ENCODE measurements around the gene AIP. TPM values are rescaled to one million over a fixed set of nuclear protein-coding genes. Genes with fewer than 3 reads are reported as not detected.

Gene AIP
- total and polyA plus RNA-seq, 10 donors, result 72.2 to 146 (median 92.6) TPM

DNA sequence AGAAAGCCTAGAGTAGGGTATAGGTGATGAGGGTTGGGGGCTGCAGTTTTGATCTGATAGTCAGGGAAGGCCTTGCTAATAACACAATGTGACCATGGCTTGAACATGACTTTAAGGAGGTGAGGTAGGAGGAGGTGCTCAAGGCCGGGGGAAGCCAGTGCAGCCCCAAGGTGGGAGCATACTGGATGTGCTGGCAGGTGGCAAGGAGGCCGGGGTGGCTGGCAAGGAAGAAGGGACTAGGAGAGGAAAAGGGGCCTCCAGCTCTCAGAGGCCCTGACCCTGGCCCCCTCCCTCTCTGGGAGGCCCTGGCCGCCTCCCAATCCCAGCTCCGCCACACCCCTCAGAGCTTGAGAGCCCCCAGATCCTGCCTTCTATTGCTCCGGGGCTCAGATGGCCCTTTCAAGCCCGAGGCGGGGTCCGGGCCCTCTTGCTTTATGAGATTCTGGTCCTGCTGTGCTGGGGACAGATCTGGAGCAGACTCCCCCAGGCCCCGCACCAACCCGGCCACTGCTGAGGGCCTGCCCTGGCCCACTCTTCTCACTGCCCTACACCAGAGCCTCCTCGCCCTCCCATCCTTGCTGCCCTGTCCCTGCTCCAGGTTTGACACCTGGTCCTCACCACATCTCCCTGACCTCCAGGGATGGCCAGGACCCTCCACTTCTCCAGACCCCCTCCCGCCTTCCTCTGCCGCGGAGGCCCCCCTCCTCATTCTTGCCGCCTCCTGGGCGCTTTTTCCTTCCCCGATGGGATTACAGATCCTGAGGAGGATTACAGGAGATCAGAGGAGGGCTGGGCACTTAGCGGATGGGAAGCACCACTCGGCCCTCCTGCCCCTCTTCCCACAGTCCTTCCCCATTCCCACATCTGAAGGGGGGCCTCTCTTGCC lies 20.5 kb downstream of the AIP start:
- Histone ChIP-seq H3K27me3 (replicated peaks in 1 of 7) (peaks cover 0 to 23% (median 0%) of the 10 kb centered on the region in 7 donors), H3K27ac (peak overlapping the region in 3 of 8 donors; percentile 98 to 99 (median 99)), H3K4me1 (peaks cover 27 to 77% (median 55%) of the 10 kb centered on the region in 6 donors), H3K4me3 (peak overlapping the region; percentile 67 to 97 (median 87)), H3K36me3 (peaks cover 0 to 62% (median 29%) of the 10 kb centered on the region in 6 donors), H3K9me3 (no peaks in the 10 kb centered on the region)
- DNase-seq, result no peak
- TF ChIP-seq, protein P1, sequence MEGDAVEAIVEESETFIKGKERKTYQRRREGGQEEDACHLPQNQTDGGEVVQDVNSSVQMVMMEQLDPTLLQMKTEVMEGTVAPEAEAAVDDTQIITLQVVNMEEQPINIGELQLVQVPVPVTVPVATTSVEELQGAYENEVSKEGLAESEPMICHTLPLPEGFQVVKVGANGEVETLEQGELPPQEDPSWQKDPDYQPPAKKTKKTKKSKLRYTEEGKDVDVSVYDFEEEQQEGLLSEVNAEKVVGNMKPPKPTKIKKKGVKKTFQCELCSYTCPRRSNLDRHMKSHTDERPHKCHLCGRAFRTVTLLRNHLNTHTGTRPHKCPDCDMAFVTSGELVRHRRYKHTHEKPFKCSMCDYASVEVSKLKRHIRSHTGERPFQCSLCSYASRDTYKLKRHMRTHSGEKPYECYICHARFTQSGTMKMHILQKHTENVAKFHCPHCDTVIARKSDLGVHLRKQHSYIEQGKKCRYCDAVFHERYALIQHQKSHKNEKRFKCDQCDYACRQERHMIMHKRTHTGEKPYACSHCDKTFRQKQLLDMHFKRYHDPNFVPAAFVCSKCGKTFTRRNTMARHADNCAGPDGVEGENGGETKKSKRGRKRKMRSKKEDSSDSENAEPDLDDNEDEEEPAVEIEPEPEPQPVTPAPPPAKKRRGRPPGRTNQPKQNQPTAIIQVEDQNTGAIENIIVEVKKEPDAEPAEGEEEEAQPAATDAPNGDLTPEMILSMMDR (IDR thresholded peaks at IDR 0.05 in 8 of 11, conservative IDR thresholded peaks at IDR 0.05 in 3 of 11), result no peak
- TF ChIP-seq POLR2AphosphoS5 (IDR thresholded peaks at IDR 0.05), result no peak
- no peak for TF ChIP-seq POLR2A (IDR thresholded peaks at IDR 0.05)
- 81 to 85% (median 83%) methylated on average over 17 to 19 of the region's 19 CpGs for WGBS, 5 donors
- intact Hi-C loops (cut with DNase I; ENCODE audit: low total_unique reads), result no loop called here

DNA sequence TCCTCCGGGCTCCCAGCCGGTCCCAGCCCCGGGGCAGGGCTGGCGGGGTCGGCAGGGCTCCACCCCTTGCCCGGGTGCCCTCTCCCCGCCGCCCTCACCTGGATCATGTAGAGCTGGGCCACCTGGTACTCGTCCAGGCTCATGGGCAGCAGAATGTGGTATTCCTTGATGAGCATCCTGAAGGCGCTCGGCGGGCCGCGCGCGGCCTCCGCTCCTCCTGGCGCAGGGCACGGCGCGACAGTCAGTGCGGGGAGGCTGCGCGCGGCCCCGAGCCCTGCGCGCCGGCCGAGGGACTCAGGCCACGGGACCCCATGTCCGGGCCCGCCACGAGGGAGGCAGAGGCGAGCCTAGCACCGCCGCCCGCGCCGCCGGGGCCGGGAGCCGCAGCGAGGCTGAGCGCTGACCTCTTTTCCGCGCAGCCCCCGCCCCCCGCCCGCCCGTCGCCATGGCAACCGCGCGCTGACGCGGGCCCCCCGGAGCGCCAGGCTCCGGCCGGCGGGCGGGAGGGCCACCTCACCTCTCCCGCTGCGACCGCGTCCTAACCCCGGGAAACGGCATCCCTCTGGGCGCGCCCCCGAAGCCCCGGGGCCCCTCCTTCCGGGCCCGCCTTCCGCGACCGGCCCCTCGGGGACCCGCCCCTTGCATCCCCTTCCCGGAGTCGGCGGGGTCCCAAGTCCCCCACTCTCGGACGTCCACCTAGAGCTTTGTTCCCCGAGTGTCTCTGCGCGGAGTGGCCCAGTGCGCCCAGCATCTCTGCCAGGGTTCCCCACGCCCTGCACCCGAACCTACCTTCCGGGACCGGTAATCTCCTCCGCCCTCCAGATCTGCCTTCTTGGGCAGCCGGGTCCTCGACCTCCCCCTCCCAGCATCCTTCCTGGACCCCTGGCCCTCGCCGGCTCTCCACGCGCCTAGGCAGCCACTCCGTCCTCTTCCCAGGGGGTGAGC lies 21.5 kb downstream of the AIP start:
- peaks cover 0 to 53% (median 24%) of the 10 kb centered on the region in 6 donors for H3K36me3 ChIP-seq
- H3K27me3 ChIP-seq (replicated peaks in 1 of 7), result peaks cover 0 to 23% (median 0%) of the 10 kb centered on the region in 7 donors
- peak; percentile 88 for DNase-seq
- peaks cover 32 to 84% (median 61%) of the 10 kb centered on the region in 6 donors for H3K4me1 ChIP-seq
- 0 to 3% (median 3%) methylated on average over 27 to 101 of the region's 101 CpGs for WGBS, 5 donors
- H3K9me3 ChIP-seq, result no peaks in the 10 kb centered on the region
- H3K4me3 ChIP-seq, result peak overlapping the region; percentile 67 to 97 (median 87)
- TF ChIP-seq POLR2A (IDR thresholded peaks at IDR 0.05) (no peak), POLR2AphosphoS5 (IDR thresholded peaks at IDR 0.05) (peak in 1 of 3 donors; percentile 17)
- H3K27ac ChIP-seq, result peak overlapping the region; percentile 75 to 99 (median 98)
- intact Hi-C loops (cut with DNase I; ENCODE audit: low total_unique reads), result no loop called here

DNA sequence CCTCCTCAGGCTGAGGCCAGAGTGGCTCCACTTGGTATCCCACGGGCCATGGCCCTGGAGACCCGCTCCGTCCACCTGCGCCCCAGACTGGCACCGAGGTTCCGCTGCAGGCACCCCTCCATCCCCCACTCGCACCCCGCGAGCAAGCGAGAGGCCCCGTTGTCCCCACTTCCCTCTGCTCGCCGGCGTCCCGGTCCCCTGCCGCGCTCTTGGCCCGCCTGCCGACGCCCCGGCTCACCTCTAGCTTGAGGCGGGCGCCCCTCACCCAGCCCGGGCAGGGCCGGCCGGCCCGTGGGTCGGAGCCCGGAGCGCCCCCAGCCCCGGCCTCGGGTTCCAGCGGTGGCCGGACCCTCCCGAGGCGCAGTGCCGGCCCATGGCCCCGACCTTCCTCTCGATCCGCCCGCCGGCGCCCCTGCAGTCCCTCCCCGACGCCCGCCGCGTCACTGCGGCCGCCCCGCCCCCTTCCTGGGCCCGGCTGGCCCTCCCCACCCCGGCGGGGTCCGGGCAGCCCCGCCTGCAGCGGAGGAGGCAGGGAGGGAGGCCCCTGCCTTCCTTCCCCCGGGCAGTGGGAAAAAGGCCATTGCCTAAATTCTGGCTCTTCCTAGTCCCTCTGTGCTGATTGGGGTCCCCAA lies 22.2 kb downstream of the AIP start, which contains the start of gene PITPNM1:
PITPNM1 (minus strand) TSS at position 414 of the 632 bp plus-strand sequence. CDS start 1,183 bp downstream, outside the sequence.
- peak; percentile 97 for DNase-seq
- Histone ChIP-seq H3K4me1 (peaks cover 32 to 85% (median 61%) of the 10 kb centered on the region in 6 donors), H3K27ac (peak within 1 kb of the TSS; percentile 75 to 99 (median 98)), H3K9me3 (no peaks in the 10 kb centered on the region), H3K27me3 (replicated peaks in 1 of 7) (peaks cover 0 to 23% (median 0%) of the 10 kb centered on the region in 7 donors), H3K36me3 (peaks cover 0 to 45% (median 20%) of the 10 kb centered on the region in 6 donors), H3K4me3 (peak within 1 kb of the TSS; percentile 67 to 97 (median 87))
- intact Hi-C loops (cut with DNase I; ENCODE audit: low total_unique reads), result loop anchor here (5.0 kb wide), 1 partner anchor 108 kb away; no protein-coding TSS in a partner anchor
- TF ChIP-seq POLR2A (IDR thresholded peaks at IDR 0.05) (no peak), POLR2AphosphoS5 (IDR thresholded peaks at IDR 0.05) (peak; percentile 75 to 81 (median 75))
- WGBS, 5 donors, result 1 to 3% (median 2%) methylated on average over 31 to 58 of the region's 58 CpGs

DNA sequence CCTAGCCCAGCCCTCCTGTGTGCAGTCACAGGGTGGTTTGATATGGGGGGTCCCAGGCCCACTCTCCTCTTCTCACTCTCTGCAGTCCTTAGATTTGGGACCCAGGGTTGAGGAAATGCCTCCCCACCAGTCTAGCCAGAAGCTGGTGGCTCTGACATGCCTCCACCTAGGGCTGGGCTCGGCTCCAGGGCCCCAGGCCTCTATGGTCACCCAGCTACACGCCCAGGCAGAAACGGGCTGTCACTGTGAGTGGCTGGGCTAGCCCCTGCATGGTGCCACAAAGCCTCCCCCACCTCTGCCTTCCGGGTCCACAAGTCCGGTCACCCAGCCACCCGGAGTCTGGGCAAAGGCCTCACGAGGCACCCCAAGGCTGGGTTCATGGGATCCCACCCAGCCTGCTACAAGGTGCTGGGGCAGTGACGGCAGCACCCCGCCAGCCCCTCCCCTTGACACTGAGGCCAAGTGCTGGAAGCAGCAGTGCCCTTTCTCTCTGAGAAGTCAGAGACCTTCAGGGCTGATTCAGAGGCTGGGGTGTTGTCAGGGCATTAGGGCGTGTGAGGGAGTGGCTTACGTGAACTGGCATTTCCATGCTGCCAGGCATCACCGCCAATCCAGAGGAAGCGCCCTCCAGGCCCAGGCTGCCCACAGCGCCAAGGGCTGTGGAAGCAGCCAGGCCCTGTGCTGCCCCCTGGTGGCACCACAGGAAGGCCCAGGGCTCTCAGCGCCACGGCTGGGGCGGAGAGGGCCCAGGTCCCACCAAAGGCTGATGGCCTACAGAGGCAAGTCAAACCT lies 23.0 kb downstream of the AIP start:
- Histone ChIP-seq H3K4me1 (peaks cover 32 to 80% (median 60%) of the 10 kb centered on the region in 6 donors), H3K36me3 (peaks cover 0 to 38% (median 16%) of the 10 kb centered on the region in 6 donors), H3K27me3 (replicated peaks in 1 of 7) (peaks cover 0 to 23% (median 0%) of the 10 kb centered on the region in 7 donors), H3K9me3 (no peaks in the 10 kb centered on the region), H3K4me3 (peak overlapping the region; percentile 67 to 97 (median 87)), H3K27ac (peak overlapping the region; percentile 75 to 99 (median 98))
- peak; percentile 84 to 92 (median 85) for TF ChIP-seq POLR2AphosphoS5 (IDR thresholded peaks at IDR 0.05)
- no peak for TF ChIP-seq POLR2A (IDR thresholded peaks at IDR 0.05)
- TF ChIP-seq, protein P1 (IDR thresholded peaks at IDR 0.05 in 8 of 11, conservative IDR thresholded peaks at IDR 0.05 in 3 of 11), result peak; percentile 96 to 99 (median 97)
- DNase-seq, result peak; percentile 97
- 0 to 14% (median 9%) methylated on average over 7 to 17 of the region's 17 CpGs for WGBS, 5 donors
- intact Hi-C loops (cut with DNase I; ENCODE audit: low total_unique reads), result loop anchor here (5.0 kb wide), 1 partner anchor 108 kb away; no protein-coding TSS in a partner anchor

All from spleen (tissue), 11 donors.